Naive thymus-derived CD8-positive, alpha-beta T cell (primary cell): ENCODE data around the gene CD247. TPM values are rescaled to one million over a fixed set of nuclear protein-coding genes. Genes with fewer than 3 reads are reported as not detected.

ENCODE experiments used
- ATAC-seq, 2 donors: fragments of 150-1000 bp; cut with Tn5 transposase in 1 of 2; sonication (Bioruptor Pico), chemical (Tn5 transposase) in 1 of 2; 1 replicate in 1 of 2; 2 replicates in 1 of 2; pipeline ENCODE4 v1.10.0; 2021; ENCODE audit warnings: mild to moderate bottlenecking in 2 of 2, moderate library complexity in 2 of 2
- POLR2A ChIA-PET: fragments of 350-600 bp; sonication (Branson Sonifier 250); formaldehyde crosslinking; loops from one replicate; lab custom pipeline; 2021; ENCODE audit warnings: antibody characterized with exemption; lab: Charles Lee
- DNase-seq, 10 donors: peaks; one replicate each; pipeline versions ENCODE4 v3.0.0 to v3.0.0-alpha.2; 2020 to 2022
- H3K27ac Mint-ChIP-seq, 10 donors: one replicate each; pipeline ENCODE4 v1.8.0; 2020 to 2022; ENCODE audit warnings: mild to moderate bottlenecking in 10 of 10, mixed read lengths in 10 of 10, moderate library complexity in 4 of 10, inconsistent platforms in 1 of 10
- H3K27me3 Mint-ChIP-seq, 5 donors: one replicate each; pipeline ENCODE4 v1.8.0; 2021 to 2022; ENCODE audit warnings: mixed read lengths in 5 of 5
- H3K36me3 Mint-ChIP-seq, 3 donors: one replicate each; pipeline ENCODE4 v1.8.0; 2020 to 2022; ENCODE audit warnings: mixed read lengths in 3 of 3, mild to moderate bottlenecking in 2 of 3, inconsistent platforms in 1 of 3
- H3K4me1 Mint-ChIP-seq, 4 donors: one replicate each; pipeline ENCODE4 v1.8.0; 2021 to 2022; ENCODE audit warnings: mixed read lengths in 4 of 4
- H3K4me3 Mint-ChIP-seq, 10 donors: one replicate each; pipeline ENCODE4 v1.8.0; 2020 to 2022; ENCODE audit warnings: mild to moderate bottlenecking in 10 of 10, mixed read lengths in 10 of 10, moderate library complexity in 6 of 10, inconsistent platforms in 1 of 10
- H3K9me3 Mint-ChIP-seq, 9 donors: one replicate each; pipeline ENCODE4 v1.8.0; 2020 to 2022; ENCODE audit warnings: mixed read lengths in 9 of 9, mild to moderate bottlenecking in 3 of 9, inconsistent platforms in 1 of 9, moderate library complexity in 1 of 9
- polyA plus RNA-seq, 3 donors: library from polyadenylated mRNA; unstranded; fragments of 300-500 nt; fragmentation: Illumina TruSeq; gene quantifications; one replicate each; pipeline ENCODE4 v1.2.3, GENCODE V29; 2021
- total RNA-seq, 8 experiments: library from RNA in 2 of 8; stranded (reverse) in 2 of 8; gene quantifications; one replicate each; pipeline ENCODE4 v1.2.3 and lab custom pipeline; 2021 to 2026

The CD247 gene
- total and polyA plus RNA-seq, 5 experiments from 2014 or later = 244 to 325 (median 308) TPM

DNA sequence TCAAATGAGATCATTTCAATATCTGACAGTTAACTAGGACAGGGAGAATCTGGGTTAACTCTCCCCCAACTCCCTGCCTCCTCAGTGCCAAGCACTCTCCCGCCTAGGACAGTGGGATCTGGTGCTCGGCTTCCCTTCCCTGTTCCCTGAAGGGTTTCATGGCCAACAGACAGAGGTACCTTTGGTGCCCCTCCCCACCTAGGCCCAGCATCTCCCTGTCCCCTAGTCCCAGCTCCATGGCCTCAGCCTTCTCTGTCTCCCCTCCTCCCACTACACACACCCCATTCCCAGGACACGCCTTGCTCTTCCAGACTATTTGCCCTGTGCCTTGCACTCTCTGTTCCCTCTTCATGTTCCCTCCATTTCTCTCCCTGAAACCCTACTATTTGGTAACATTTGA is 77.1 kb downstream of the CD247 start:
- peak overlapping the region; percentile 68 to 96 (median 78) for H3K27ac Mint-ChIP-seq
- no peaks in the 10 kb centered on the region for H3K27me3 Mint-ChIP-seq
- H3K36me3 Mint-ChIP-seq = peaks cover 0 to 53% (median 17%) of the 10 kb centered on the region in 3 donors
- peaks cover 48 to 97% (median 90%) of the 10 kb centered on the region in 4 donors for H3K4me1 Mint-ChIP-seq
- POLR2A ChIA-PET = interaction anchor here (0.6 to 8.1 kb wide), 6 partner anchors 14 to 221 kb away, joined by 3 to 109 read pairs (median 4); partner anchors contain the start of genes CD247 and POU2F1
- DNase-seq (no peak), ATAC-seq (no peak)
- H3K9me3 Mint-ChIP-seq = no peaks in the 10 kb centered on the region
- peak overlapping the region in 7 of 10 donors; percentile 5 to 78 (median 48) for H3K4me3 Mint-ChIP-seq

DNA sequence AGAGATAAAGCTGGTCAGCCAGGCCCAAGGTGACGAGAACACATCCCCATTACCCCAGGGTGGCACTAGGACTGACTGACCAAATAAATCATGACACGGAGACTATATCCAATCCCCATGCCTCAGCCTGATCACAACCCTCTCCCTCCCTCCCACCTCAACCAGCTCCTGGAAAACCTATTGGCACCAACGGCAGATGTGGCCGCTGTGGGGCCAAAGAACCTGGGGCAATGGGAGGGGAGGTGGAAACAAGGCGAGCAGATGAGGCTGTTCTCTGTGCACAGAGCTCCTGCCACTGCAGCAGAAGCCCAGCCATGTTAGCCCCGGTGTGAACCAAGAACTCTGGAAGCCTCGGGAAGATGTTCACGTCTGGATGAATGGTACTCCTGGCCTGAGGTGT is 77.6 kb downstream of the CD247 start:
- no peak for DNase-seq
- Mint-ChIP-seq H3K27ac (peak overlapping the region in 9 of 10 donors; percentile 68 to 99 (median 96)), H3K4me1 (peaks cover 48 to 97% (median 90%) of the 10 kb centered on the region in 4 donors), H3K9me3 (no peaks in the 10 kb centered on the region), H3K27me3 (no peaks in the 10 kb centered on the region), H3K36me3 (peaks cover 0 to 56% (median 17%) of the 10 kb centered on the region in 3 donors), H3K4me3 (peak overlapping the region in 3 of 10 donors; percentile 60 to 76 (median 60))
- POLR2A ChIA-PET = interaction anchor here (1.2 to 8.1 kb wide), 6 partner anchors 10 to 220 kb away, joined by 3 to 109 read pairs (median 5); partner anchors contain the start of genes CD247 and POU2F1
- ATAC-seq = no peak

DNA sequence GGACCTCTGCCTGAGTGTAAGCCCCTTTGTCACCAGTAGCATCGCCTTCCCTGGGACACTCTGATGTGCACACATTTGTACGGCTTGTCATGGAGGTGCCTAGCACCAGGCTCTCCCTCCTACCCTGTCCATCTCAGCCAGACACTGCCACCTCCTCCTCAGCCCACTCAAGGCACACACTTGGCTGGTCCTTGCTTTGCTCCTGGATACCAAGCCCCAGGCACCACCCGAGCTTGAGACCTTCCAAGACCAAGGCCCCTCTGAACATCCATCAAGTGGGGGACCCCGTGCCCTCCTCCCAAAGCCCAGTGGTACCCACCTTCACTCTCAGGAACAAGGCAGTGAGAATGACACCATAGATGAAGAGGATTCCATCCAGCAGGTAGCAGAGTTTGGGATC is 78.0 kb downstream of the CD247 start:
- DNase-seq (no peak), ATAC-seq (no peak)
- no peaks in the 10 kb centered on the region for H3K9me3 Mint-ChIP-seq
- POLR2A ChIA-PET = interaction anchor here (1.2 to 8.1 kb wide), 6 partner anchors 10 to 77 kb away, joined by 3 to 109 read pairs (median 20); partner anchors contain the start of gene CD247
- no peaks in the 10 kb centered on the region for H3K27me3 Mint-ChIP-seq
- H3K4me1 Mint-ChIP-seq = peaks cover 47 to 97% (median 90%) of the 10 kb centered on the region in 4 donors
- H3K36me3 Mint-ChIP-seq = peaks cover 0 to 57% (median 17%) of the 10 kb centered on the region in 3 donors
- peak overlapping the region; percentile 78 to 99 (median 92) for H3K27ac Mint-ChIP-seq
- peak overlapping the region in 9 of 10 donors; percentile 56 to 88 (median 68) for H3K4me3 Mint-ChIP-seq

DNA sequence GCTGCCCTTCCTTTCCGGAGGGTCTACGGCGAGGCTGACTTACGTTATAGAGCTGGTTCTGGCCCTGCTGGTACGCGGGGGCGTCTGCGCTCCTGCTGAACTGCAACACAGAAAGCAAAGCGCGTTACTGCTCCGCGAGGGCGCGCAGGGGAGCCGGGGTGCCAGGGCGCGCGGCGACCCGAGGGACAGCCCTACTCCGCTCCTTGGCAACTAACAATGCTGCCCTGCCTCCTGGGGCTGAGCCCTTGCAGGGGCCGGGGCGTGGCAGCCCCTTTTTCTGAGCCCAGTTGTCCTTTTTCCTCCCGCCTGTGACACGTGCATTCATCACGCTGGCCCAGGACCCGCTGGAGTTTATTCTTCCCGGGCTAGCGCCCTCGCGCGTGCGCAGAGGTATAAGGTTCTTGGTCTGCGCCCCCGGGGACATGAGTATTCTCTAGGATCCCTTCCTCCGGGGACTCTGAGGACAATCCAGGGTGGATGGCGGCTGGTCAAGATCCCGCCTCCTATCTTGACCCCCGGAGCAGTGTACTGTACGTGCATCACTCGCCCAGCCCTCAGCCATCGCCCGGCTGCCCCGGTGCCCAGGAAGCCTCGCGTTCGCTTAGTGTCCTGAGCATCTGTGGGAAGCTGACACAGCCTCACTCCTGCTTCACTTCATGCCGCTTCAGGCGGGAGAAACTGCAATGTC is 78.9 kb downstream of the CD247 start:
- Mint-ChIP-seq H3K27me3 (no peaks in the 10 kb centered on the region), H3K9me3 (no peaks in the 10 kb centered on the region), H3K27ac (peak overlapping the region; percentile 92 to 99 (median 96)), H3K4me3 (peak overlapping the region; percentile 63 to 91 (median 80)), H3K36me3 (peaks cover 0 to 63% (median 17%) of the 10 kb centered on the region in 3 donors), H3K4me1 (peaks cover 46 to 90% (median 90%) of the 10 kb centered on the region in 4 donors)
- peak in 5 of 10 donors; percentile 41 to 56 (median 47) for DNase-seq
- ATAC-seq = peak; percentile 45 to 55
- POLR2A ChIA-PET = interaction anchor here (0.9 to 8.1 kb wide), 8 partner anchors 8 to 219 kb away, joined by 3 to 109 read pairs (median 10); partner anchors contain the start of genes CD247 and POU2F1

DNA sequence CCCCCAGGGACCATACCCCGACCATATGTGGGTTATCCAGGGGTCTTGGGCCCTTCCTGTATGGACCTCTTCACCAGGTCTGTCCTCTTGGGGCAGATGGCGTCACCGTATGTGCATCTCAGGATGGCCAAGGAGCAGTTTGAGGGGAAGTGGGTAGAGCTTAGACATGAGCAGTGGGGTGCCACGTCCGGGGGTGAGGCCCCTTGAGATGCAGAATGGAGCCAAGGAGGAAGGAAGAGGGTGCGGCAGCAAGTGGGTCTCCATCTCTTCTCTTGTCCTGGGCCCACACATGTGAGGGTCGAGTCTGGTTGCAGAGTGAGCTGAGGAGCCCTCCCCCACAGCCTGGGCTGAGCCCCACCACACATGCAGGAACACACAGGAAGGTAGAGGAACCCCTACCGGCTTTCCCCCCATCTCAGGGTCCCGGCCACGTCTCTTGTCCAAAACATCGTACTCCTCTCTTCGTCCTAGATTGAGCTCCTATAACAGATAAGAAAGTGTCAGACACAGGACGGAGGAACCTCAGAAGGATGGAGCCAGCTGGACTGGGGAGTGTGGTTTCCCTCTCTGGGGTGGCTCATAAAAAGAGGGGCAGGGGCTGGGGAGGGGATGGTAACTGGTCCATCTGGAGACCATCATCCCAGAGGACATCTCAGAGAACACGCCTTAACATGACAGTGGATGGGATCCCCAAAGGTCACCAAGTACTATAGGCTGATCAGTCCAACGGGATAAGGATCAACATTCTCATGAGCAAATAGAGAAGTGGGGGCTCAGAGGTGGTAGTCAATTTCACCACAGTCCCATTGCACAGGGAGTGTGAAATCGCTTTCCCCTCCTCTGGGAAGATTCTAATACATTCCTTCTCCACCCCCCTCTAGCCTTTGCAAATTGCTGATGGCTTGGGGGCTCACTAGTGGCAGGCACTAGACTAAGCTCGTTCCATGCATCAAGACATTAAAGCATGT is 79.9 kb downstream of the CD247 start:
- Mint-ChIP-seq H3K9me3 (no peaks in the 10 kb centered on the region), H3K4me3 (peak overlapping the region; percentile 64 to 91 (median 82)), H3K27me3 (no peaks in the 10 kb centered on the region), H3K4me1 (peaks cover 48 to 94% (median 89%) of the 10 kb centered on the region in 4 donors), H3K36me3 (peaks cover 0 to 64% (median 14%) of the 10 kb centered on the region in 3 donors), H3K27ac (peak overlapping the region; percentile 92 to 99 (median 96))
- POLR2A ChIA-PET = interaction anchor here (0.9 to 8.1 kb wide), 13 partner anchors 9 to 218 kb away, joined by 3 to 109 read pairs (median 5); partner anchors contain the start of genes CD247 and POU2F1
- DNase-seq (peak in 2 of 10 donors; percentile 59), ATAC-seq (peak; percentile 47)

DNA sequence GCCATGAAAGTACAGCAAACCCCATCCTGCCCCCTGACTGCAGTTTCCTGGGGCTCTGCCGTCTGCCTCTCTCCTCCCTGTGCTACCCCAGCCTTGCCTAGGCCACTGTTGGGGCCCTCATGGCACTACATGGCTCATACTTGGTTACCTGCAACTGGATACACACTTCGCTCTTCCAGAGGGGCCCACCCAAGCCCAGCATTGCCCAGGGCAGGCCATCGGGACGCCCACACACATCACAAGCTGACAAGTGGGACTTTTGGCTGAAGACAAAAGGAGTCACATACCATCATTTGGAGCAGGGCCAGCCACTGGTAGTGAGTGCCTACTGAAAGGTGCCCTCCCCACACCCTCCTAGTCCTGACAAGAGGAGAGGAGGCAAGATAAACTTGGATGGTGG is 82.8 kb downstream of the CD247 start:
- ATAC-seq (no peak), DNase-seq (no peak)
- H3K27me3 Mint-ChIP-seq = no peaks in the 10 kb centered on the region
- peak overlapping the region; percentile 89 to 99 (median 92) for H3K27ac Mint-ChIP-seq
- peak overlapping the region in 6 of 10 donors; percentile 38 to 62 (median 51) for H3K4me3 Mint-ChIP-seq
- peaks cover 32 to 89% (median 73%) of the 10 kb centered on the region in 4 donors for H3K4me1 Mint-ChIP-seq
- H3K9me3 Mint-ChIP-seq = no peaks in the 10 kb centered on the region
- H3K36me3 Mint-ChIP-seq = peaks cover 0 to 75% (median 19%) of the 10 kb centered on the region in 3 donors
- POLR2A ChIA-PET = no interaction called here

DNA sequence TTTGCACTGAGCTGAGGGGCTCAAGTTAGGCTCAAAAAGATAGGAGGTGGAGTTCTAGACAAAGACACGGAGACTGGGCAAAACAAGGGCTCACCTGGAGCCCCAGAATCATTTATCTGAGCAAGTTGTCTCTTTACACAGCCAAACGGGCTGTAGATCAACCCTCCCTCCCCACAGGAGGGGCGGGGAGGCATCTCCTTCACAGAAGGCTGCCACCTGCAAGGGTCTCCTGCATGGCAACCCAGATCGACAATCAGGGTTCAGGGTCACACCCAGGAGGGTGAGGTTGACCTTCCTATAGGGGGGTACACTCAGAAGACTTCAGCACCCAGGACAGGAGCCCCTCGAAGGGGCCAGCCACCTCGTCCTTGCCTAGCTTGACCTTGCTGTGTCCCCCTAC is 84.0 kb downstream of the CD247 start:
- peak overlapping the region in 1 of 10 donors; percentile 22 for H3K4me3 Mint-ChIP-seq
- H3K4me1 Mint-ChIP-seq = peaks cover 28 to 89% (median 69%) of the 10 kb centered on the region in 4 donors
- no peaks in the 10 kb centered on the region for H3K27me3 Mint-ChIP-seq
- peak overlapping the region; percentile 28 to 92 (median 76) for H3K27ac Mint-ChIP-seq
- POLR2A ChIA-PET = interaction anchor here (0.8 to 1.5 kb wide), 3 partner anchors 13 to 85 kb away, joined by 3 read pairs; partner anchors contain the start of gene CD247
- no peaks in the 10 kb centered on the region for H3K9me3 Mint-ChIP-seq
- ATAC-seq (no peak), DNase-seq (no peak)
- peaks cover 0 to 80% (median 16%) of the 10 kb centered on the region in 3 donors for H3K36me3 Mint-ChIP-seq

DNA sequence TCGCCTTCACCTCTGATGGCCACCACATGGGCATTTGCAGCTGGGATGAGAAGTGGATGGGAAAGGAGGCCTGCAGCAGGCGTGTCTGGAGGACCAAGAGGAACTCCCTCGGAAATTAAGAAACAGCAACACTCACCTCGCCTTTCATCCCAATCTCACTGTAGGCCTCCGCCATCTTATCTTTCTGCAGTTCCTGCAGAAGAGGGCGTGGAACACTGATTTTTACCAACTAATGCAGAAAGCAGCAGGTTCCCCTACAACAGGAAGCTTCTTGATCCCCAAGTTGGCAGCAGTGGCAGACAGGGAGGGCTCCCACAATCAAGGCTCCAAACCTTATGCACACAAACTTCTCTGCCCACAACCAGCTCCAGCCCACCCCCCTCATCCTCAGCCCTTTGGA is 84.4 kb downstream of the CD247 start:
- Mint-ChIP-seq H3K4me1 (peaks cover 26 to 89% (median 68%) of the 10 kb centered on the region in 4 donors), H3K36me3 (peaks cover 0 to 81% (median 16%) of the 10 kb centered on the region in 3 donors), H3K27me3 (no peaks in the 10 kb centered on the region), H3K27ac (peak overlapping the region; percentile 28 to 92 (median 76)), H3K4me3 (peak overlapping the region in 2 of 10 donors; percentile 14 to 19), H3K9me3 (no peaks in the 10 kb centered on the region)
- ATAC-seq (no peak), DNase-seq (no peak)
- POLR2A ChIA-PET = interaction anchor here (0.6 to 1.5 kb wide), 5 partner anchors 14 to 97 kb away, joined by 3 to 4 read pairs (median 3); partner anchors contain the start of gene CD247

DNA sequence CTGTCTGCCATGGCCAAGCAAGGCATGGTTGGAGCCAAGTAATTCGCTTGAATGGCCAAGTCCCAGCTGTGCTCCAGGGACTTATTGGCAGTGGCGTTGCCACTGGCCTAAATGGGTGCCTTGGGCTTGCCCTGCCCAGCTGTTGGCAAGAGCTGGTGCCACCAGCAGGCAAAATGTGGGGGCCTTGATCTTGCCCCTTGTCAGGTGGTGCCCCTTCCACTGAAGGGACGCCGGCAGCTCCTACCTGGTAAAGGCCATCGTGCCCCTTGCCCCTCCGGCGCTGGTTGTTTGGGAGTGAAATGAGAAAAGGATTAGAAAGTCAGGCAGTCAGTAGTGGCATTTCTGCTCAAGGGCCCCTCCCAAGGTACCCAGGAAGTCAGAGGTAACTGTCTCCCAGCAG is 85.5 kb downstream of the CD247 start:
- ATAC-seq (no peak), DNase-seq (no peak)
- peak overlapping the region in 8 of 10 donors; percentile 41 to 89 (median 78) for H3K27ac Mint-ChIP-seq
- peaks cover 19 to 89% (median 65%) of the 10 kb centered on the region in 4 donors for H3K4me1 Mint-ChIP-seq
- H3K9me3 Mint-ChIP-seq = no peaks in the 10 kb centered on the region
- H3K4me3 Mint-ChIP-seq = no peak overlapping the region
- H3K36me3 Mint-ChIP-seq = peaks cover 0 to 73% (median 15%) of the 10 kb centered on the region in 3 donors
- POLR2A ChIA-PET = interaction anchor here (0.7 to 1.3 kb wide), 4 partner anchors 22 to 120 kb away, joined by 3 to 4 read pairs (median 3); partner anchors contain the start of gene CREG1
- H3K27me3 Mint-ChIP-seq = no peaks in the 10 kb centered on the region

DNA sequence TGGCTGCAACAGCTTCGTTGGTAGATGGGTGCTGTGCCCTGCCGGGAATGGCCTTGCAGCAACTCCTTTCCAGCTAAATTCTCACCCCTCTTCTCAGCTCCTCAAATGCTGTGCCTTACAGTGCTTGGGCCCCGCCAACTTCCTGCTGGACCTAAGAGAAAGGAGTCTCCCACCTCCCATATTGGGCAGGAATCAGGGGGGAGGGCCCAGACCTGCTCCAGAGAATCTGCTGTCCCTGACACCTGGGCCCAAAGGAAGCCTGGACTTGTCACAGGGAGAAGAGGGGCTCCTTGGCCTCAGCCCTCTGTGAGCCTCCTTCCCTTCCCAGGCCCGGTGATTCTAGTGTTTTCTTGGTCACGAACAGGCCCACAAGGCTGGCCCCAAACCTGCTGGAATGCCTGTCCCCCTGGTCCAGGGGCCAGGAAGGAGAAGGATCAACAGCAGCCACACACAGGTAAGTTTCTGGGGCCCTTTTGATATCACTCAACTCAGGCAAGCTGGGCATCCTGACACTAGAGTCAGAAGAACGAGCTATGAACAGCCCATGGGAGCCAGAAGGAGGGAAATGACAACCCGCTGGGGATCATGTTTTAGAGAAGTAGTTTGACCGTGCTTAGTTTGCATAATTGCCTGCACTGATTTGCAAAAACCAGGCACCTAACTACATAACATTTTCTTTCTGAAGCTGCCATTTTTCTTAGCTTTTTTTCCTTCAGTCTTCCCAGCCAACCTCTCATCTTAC is 86.2 kb downstream of the CD247 start:
- peaks cover 19 to 87% (median 64%) of the 10 kb centered on the region in 4 donors for H3K4me1 Mint-ChIP-seq
- no peaks in the 10 kb centered on the region for H3K27me3 Mint-ChIP-seq
- H3K36me3 Mint-ChIP-seq = peaks cover 0 to 67% (median 11%) of the 10 kb centered on the region in 3 donors
- H3K4me3 Mint-ChIP-seq = peak overlapping the region in 1 of 10 donors; percentile 32
- no peaks in the 10 kb centered on the region for H3K9me3 Mint-ChIP-seq
- POLR2A ChIA-PET = interaction anchor here (0.6 to 2.4 kb wide), 7 partner anchors 18 to 121 kb away, joined by 3 to 15 read pairs (median 3); partner anchors contain the start of genes CD247 and CREG1
- DNase-seq (no peak), ATAC-seq (no peak)
- H3K27ac Mint-ChIP-seq = peak overlapping the region in 9 of 10 donors; percentile 5 to 88 (median 79)
